Measurements from ENCODE around the gene MEX3D.

- no peak for TF ChIP-seq ATF3 (IDR thresholded peaks at IDR 0.05)
- TF ChIP-seq RXRA (IDR thresholded peaks at IDR 0.05) = no peak
- no peak for TF ChIP-seq CTCF (IDR thresholded peaks at IDR 0.05; ENCODE audit: low read depth, low read length, missing input control)
- TF ChIP-seq GABPA (IDR thresholded peaks at IDR 0.05 in 1 of 2, conservative IDR thresholded peaks at IDR 0.05 in 1 of 2) = no peak
- no peak for TF ChIP-seq JUND (IDR thresholded peaks at IDR 0.05)
- no peak for TF ChIP-seq RAD21 (IDR thresholded peaks at IDR 0.05)
- TF ChIP-seq FOXA1 (IDR thresholded peaks at IDR 0.05) = no peak
- no peak for TF ChIP-seq YY1 (IDR thresholded peaks at IDR 0.05)
- TF ChIP-seq TAF1 (conservative IDR thresholded peaks at IDR 0.05) = no peak
- no peak for TF ChIP-seq HNF4A (conservative IDR thresholded peaks at IDR 0.05)
- TF ChIP-seq REST (IDR thresholded peaks at IDR 0.05) = no peak
- TF ChIP-seq MAX (IDR thresholded peaks at IDR 0.05) = no peak
Measured at GRCh38 chr19:1563251-1563650, 4.9 kb downstream of the MEX3D start.
